SK-N-SH (cell line): ENCODE data around the gene TCF7L2. TPM values are rescaled to one million over a fixed set of nuclear protein-coding genes. Genes with fewer than 3 reads are reported as not detected.
A peak's percentile ranks its signal among the peaks of the same experiment; 100 is the strongest.

Experiments used
- CTCF ChIA-PET: fragments of 300-600, 350-600 bp; formaldehyde crosslinking; extraction: SDS; loops from one replicate; lab custom pipeline; 2021; lab: Yijun Ruan, JAX
- POLR2A ChIA-PET: fragments of 350-600 bp; sonication (Branson Sonifier 250); formaldehyde crosslinking; extraction: SDS; loops from one replicate; lab custom pipeline; 2020; ENCODE audit warnings: antibody characterized with exemption, inconsistent platforms; lab: Yijun Ruan, JAX
- DNase-seq: peaks from one replicate; pipeline ENCODE4 v3.0.0; 2012
- H2AFZ ChIP-seq: fragments of 200-600 bp; sonication (generic); 2 replicates; pipeline ENCODE4 v1.8.1; 2016; ENCODE audit warnings: antibody characterized with exemption, mild to moderate bottlenecking, low read depth
- H3F3A ChIP-seq: fragments of 200-600 bp; sonication (generic); replicated peaks from 2 replicates; pipeline ENCODE3; 2016; ENCODE audit warnings: antibody characterized with exemption, mild to moderate bottlenecking; ENCODE audit not compliant: insufficient read depth
- H3K27ac ChIP-seq, 2 experiments: fragments of 200-500 bp in 1 of 2; fragments of 200-600 bp in 1 of 2; sonication (Bioruptor generic) in 1 of 2; sonication (generic), shearing (Covaris generic) in 1 of 2; 2 replicates each; pipeline versions ENCODE4 v1.5.1 to v1.6.1; 2014 to 2016; ENCODE audit warnings: low read depth in 2 of 2, inconsistent platforms in 1 of 2, low read length in 1 of 2, mild to moderate bottlenecking in 1 of 2, mixed read lengths in 1 of 2
- H3K27me3 ChIP-seq: fragments of 200-600 bp; sonication (generic), shearing (Covaris generic); 2 replicates; pipeline ENCODE4 v1.6.1; 2016; ENCODE audit warnings: mixed run types; ENCODE audit not compliant: insufficient read depth
- H3K36me3 ChIP-seq, 2 experiments: fragments of 200-500 bp in 1 of 2; fragments of 200-600 bp in 1 of 2; sonication (Bioruptor generic) in 1 of 2; sonication (generic) in 1 of 2; replicated peaks in 1 of 2; 2 replicates each; pipeline versions ENCODE3 to v1.5.1; 2014 to 2016; ENCODE audit warnings: low read length in 1 of 2, mild to moderate bottlenecking in 1 of 2; ENCODE audit not compliant: insufficient read depth in 2 of 2, control insufficient read depth in 1 of 2
- H3K4me1 ChIP-seq, 2 experiments: fragments of 200-500 bp in 1 of 2; fragments of 200-600 bp in 1 of 2; sonication (Bioruptor generic) in 1 of 2; sonication (generic), shearing (Covaris generic) in 1 of 2; 2 replicates each; pipeline versions ENCODE4 v1.5.1 to v1.6.1; 2014 to 2016; ENCODE audit warnings: low read depth in 1 of 2, low read length in 1 of 2, mixed run types in 1 of 2; ENCODE audit not compliant: insufficient read depth in 2 of 2, control insufficient read depth in 1 of 2
- H3K4me2 ChIP-seq: fragments of 200-600 bp; sonication (generic), shearing (Covaris generic); 2 replicates; pipeline ENCODE4 v1.6.1; 2017; ENCODE audit warnings: mixed run types
- H3K4me3 ChIP-seq, 2 experiments: fragments of 200-500 bp in 1 of 2; fragments of 200-600 bp in 1 of 2; sonication (Bioruptor generic) in 1 of 2; sonication (generic), shearing (Covaris generic) in 1 of 2; 2 replicates each; pipeline versions ENCODE4 v1.5.1 to v1.8.1; 2014 to 2016; ENCODE audit warnings: low read depth in 2 of 2, inconsistent platforms in 1 of 2, low read length in 1 of 2, mild to moderate bottlenecking in 1 of 2, mixed read lengths in 1 of 2, moderate library complexity in 1 of 2
- H3K79me2 ChIP-seq: fragments of 200-600 bp; sonication (generic); 2 replicates; pipeline ENCODE4 v1.8.1; 2017; ENCODE audit warnings: mild to moderate bottlenecking; ENCODE audit not compliant: insufficient read depth
- H3K9ac ChIP-seq: fragments of 200-600 bp; sonication (generic); 2 replicates; pipeline ENCODE4 v1.6.1; 2017; ENCODE audit warnings: mixed run types
- H3K9me2 ChIP-seq: fragments of 200-600 bp; sonication (generic); 2 replicates; pipeline ENCODE4 v1.6.1; 2017; ENCODE audit warnings: mixed run types
- H3K9me3 ChIP-seq: fragments of 200-600 bp; sonication (generic); 2 replicates; pipeline ENCODE4 v1.6.1; 2017; ENCODE audit warnings: mixed run types, mild to moderate bottlenecking, moderate library complexity
- H4K20me1 ChIP-seq: fragments of 200-600 bp; sonication (generic); 2 replicates; pipeline ENCODE4 v1.6.1; 2017; ENCODE audit warnings: mild to moderate bottlenecking, mixed run types; ENCODE audit not compliant: insufficient read depth
- CTCF ChIP-seq: fragments of 200-600 bp; sonication (generic); IDR thresholded peaks from 2 replicates; pipeline ENCODE4 v1.6.1; 2017; ENCODE audit warnings: antibody characterized with exemption, mild to moderate bottlenecking, moderate library complexity
- EP300 ChIP-seq, 2 experiments: IDR thresholded peaks; 2 replicates each; pipeline versions ENCODE4 v1.4.0 to v1.6.1; 2012; ENCODE audit warnings: borderline replicate concordance in 1 of 2, low read depth in 1 of 2, low read length in 1 of 2
- IRF3 ChIP-seq: fragments of 150-350 bp; IDR thresholded peaks from 2 replicates; pipeline ENCODE4 v1.6.1; 2016; ENCODE audit warnings: mild to moderate bottlenecking, low read depth, low read length
- MXI1 ChIP-seq: IDR thresholded peaks from 2 replicates; pipeline ENCODE4 v1.6.1; 2012; ENCODE audit warnings: mild to moderate bottlenecking, low read depth, low read length, improper control_type of control experiment
- PBX3 ChIP-seq: IDR thresholded peaks from 2 replicates; pipeline ENCODE4; 2012
- RAD21 ChIP-seq: IDR thresholded peaks from 2 replicates; pipeline ENCODE4 v1.6.1; 2012; ENCODE audit warnings: mild to moderate bottlenecking, low read length
- RCOR1 ChIP-seq: fragments of 150-350 bp; IDR thresholded peaks from 2 replicates; pipeline ENCODE4 v1.6.1; 2017; ENCODE audit warnings: antibody characterized with exemption, low read length
- RFX5 ChIP-seq: IDR thresholded peaks from 2 replicates; pipeline ENCODE4 v1.6.1; 2012; ENCODE audit warnings: mild to moderate bottlenecking, improper control_type of control experiment, low read length
- SMC3 ChIP-seq: IDR thresholded peaks from 2 replicates; pipeline ENCODE4 v1.6.1; 2012; ENCODE audit warnings: low read depth, low read length, improper control_type of control experiment
- TCF12 ChIP-seq: IDR thresholded peaks from 2 replicates; pipeline ENCODE4 v1.4.0; 2012
- USF2 ChIP-seq: fragments of 150-350 bp; IDR thresholded peaks from 2 replicates; pipeline ENCODE4 v1.6.1; 2017; ENCODE audit warnings: antibody characterized with exemption, low read length, low read depth, borderline replicate concordance
- WGBS: methylation state at CpG from one replicate; pipeline ENCODE4 v1.1.6; 2017; ENCODE audit warnings: low lambda C conversion rate; 5-methylcytosine and 5-hydroxymethylcytosine counted together
- polyA plus RNA-seq, 3 experiments: library from polyadenylated mRNA; depleted of rRNA; stranded (reverse); fragments of >200 nt; gene quantifications; 2 replicates each; pipeline ENCODE4 v1.2.3, GENCODE V29; 2012

Gene TCF7L2
- polyA plus RNA-seq, 1 of the 3 experiments (the other 2 are of a cell fraction): 10.2 TPM

- Histone ChIP-seq H3K79me2 (peaks cover 14% of the 10 kb centered on the region), H3K9me2 (no peaks in the 10 kb centered on the region), H3K4me1 (peaks cover 10 to 35% of the 10 kb centered on the region in 2 experiments; a peak in 2 of 4 replicates), H3K27ac (peak overlapping the region in 1 of 2 experiments; percentile 54; a peak in 1 of 4 replicates), H3K4me2 (no peak overlapping the region; the same call in 1 of the 2 replicates), H3K9me3 (no peaks in the 10 kb centered on the region), H3K9ac (no peak overlapping the region), H3K36me3 (no peaks in the 10 kb centered on the region), H4K20me1 (no peaks in the 10 kb centered on the region), H3K4me3 (no peak overlapping the region), H3F3A (no peaks in the 10 kb centered on the region), H2AFZ (no peak overlapping the region), H3K27me3 (no peaks in the 10 kb centered on the region)
- WGBS: 82% methylated on average over 3 of the region's 3 CpGs
- ChIA-PET POLR2A (no interaction called here), CTCF (no interaction called here)
- peak; percentile 28 for DNase-seq
- TF ChIP-seq PBX3: 0 out of 2 replicates have a peak, but pooled peaks have one; percentile 29
- TF ChIP-seq EP300 (IDR thresholded peaks at IDR 0.05; ENCODE audit: borderline replicate concordance in 1 of 2, low read depth in 1 of 2, low read length in 1 of 2): peak in 1 of 2 experiments; percentile 21; a peak in 1 of 4 replicates
- TF ChIP-seq RFX5: no peak
- peak; percentile 45; the same call in 1 of the 2 replicates for TF ChIP-seq RCOR1
- TF ChIP-seq TCF12: peak; percentile 26; the same call in 1 of the 2 replicates
These were observed 154.0 kb downstream of the TCF7L2 start for GRCh38 chr10:113104047-113104446.

GRCh38 chr10:113108194-113108835 lies 158.3 kb downstream of the TCF7L2 start:
- Histone ChIP-seq H3K9ac (no peak overlapping the region), H3K4me2 (no peak overlapping the region), H3K27ac (no peak overlapping the region), H3K4me1 (peaks cover 6 to 26% of the 10 kb centered on the region in 2 experiments; a peak in 2 of 4 replicates), H3K9me3 (no peaks in the 10 kb centered on the region), H3K36me3 (no peaks in the 10 kb centered on the region), H3K79me2 (peaks cover 14% of the 10 kb centered on the region; the same call in 1 of the 2 replicates), H4K20me1 (no peaks in the 10 kb centered on the region), H3K4me3 (no peak overlapping the region), H3K27me3 (no peaks in the 10 kb centered on the region), H3K9me2 (no peaks in the 10 kb centered on the region), H2AFZ (no peak overlapping the region), H3F3A (no peaks in the 10 kb centered on the region)
- ChIA-PET POLR2A (no interaction called here), CTCF (no interaction called here)
- 92% methylated on average over 13 of the region's 15 CpGs for WGBS
- TF ChIP-seq SMC3: peak; percentile 33; the same call in 1 of the 2 replicates
- TF ChIP-seq RAD21: peak; percentile 31
- TF ChIP-seq CTCF: peak; percentile 66
- no peak for TF ChIP-seq MXI1
- TF ChIP-seq USF2: no peak
- no peak for TF ChIP-seq IRF3
- DNase-seq: peak; percentile 53
